MM.1S (cell line): ENCODE measurements around the gene NUMBL.

Source experiments
- CTCF ChIP-seq: fragments of 300-600 bp; sonication (generic); IDR thresholded peaks from 2 replicates; pipeline ENCODE4 v1.5.1; 2016; ENCODE audit warnings: antibody characterized with exemption, low read length, mixed read lengths
- EZH2 ChIP-seq: fragments of 300-600 bp; sonication (generic); optimal IDR thresholded peaks from 2 replicates; pipeline ENCODE3; 2017; ENCODE audit warnings: low read depth, mild to moderate bottlenecking, antibody characterized with exemption, low read length, mixed read lengths

GRCh38 chr19:40724855-40725254, 34.4 kb upstream of the NUMBL start:
- TF ChIP-seq CTCF = no peak
- TF ChIP-seq EZH2 = no peak
